ENCODE data around the gene HSF2.

DNA sequence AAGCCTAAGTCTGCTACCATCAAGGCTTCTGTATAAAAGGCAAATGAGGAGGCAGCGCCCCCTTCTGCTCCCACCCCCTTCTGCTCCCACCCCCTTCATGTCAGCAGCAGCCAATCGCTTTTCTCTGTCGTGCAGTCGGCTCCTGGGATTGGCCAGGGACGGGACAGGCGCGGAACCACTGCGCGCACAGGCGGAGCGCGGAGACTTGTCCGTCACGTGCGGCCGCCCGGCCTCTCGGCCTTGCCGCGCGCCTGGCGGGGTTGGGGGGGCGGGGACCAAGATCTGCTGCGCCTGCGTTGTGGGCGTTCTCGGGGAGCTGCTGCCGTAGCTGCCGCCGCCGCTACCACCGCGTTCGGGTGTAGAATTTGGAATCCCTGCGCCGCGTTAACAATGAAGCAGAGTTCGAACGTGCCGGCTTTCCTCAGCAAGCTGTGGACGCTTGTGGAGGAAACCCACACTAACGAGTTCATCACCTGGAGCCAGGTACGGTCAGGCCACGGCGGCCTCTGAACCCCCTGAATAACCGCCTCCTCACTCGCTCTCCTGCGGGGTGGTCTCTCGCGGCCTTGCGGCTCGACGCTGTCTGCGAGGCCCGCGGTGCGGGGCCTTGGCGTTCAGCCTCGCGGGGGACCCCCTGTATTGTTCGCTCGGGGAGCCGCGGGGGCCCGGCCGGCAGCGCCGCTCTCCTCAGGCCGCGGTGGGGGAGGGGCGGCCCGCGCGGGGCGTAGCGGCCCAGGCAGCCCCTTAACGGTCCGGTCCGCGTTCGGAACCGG, at the start of gene HSF2:
- TF ChIP-seq, protein P1, sequence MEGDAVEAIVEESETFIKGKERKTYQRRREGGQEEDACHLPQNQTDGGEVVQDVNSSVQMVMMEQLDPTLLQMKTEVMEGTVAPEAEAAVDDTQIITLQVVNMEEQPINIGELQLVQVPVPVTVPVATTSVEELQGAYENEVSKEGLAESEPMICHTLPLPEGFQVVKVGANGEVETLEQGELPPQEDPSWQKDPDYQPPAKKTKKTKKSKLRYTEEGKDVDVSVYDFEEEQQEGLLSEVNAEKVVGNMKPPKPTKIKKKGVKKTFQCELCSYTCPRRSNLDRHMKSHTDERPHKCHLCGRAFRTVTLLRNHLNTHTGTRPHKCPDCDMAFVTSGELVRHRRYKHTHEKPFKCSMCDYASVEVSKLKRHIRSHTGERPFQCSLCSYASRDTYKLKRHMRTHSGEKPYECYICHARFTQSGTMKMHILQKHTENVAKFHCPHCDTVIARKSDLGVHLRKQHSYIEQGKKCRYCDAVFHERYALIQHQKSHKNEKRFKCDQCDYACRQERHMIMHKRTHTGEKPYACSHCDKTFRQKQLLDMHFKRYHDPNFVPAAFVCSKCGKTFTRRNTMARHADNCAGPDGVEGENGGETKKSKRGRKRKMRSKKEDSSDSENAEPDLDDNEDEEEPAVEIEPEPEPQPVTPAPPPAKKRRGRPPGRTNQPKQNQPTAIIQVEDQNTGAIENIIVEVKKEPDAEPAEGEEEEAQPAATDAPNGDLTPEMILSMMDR (IDR thresholded peaks at IDR 0.05; ENCODE audit: poor library complexity, severe bottlenecking) = peak; percentile 62
- no peak for TF ChIP-seq EZH2 (IDR thresholded peaks at IDR 0.05; ENCODE audit: borderline replicate concordance, insufficient read depth, low read length, poor library complexity, severe bottlenecking)
- peak; percentile 57 for TF ChIP-seq RAD21 (conservative IDR thresholded peaks at IDR 0.05)
- TF ChIP-seq, protein P2, sequence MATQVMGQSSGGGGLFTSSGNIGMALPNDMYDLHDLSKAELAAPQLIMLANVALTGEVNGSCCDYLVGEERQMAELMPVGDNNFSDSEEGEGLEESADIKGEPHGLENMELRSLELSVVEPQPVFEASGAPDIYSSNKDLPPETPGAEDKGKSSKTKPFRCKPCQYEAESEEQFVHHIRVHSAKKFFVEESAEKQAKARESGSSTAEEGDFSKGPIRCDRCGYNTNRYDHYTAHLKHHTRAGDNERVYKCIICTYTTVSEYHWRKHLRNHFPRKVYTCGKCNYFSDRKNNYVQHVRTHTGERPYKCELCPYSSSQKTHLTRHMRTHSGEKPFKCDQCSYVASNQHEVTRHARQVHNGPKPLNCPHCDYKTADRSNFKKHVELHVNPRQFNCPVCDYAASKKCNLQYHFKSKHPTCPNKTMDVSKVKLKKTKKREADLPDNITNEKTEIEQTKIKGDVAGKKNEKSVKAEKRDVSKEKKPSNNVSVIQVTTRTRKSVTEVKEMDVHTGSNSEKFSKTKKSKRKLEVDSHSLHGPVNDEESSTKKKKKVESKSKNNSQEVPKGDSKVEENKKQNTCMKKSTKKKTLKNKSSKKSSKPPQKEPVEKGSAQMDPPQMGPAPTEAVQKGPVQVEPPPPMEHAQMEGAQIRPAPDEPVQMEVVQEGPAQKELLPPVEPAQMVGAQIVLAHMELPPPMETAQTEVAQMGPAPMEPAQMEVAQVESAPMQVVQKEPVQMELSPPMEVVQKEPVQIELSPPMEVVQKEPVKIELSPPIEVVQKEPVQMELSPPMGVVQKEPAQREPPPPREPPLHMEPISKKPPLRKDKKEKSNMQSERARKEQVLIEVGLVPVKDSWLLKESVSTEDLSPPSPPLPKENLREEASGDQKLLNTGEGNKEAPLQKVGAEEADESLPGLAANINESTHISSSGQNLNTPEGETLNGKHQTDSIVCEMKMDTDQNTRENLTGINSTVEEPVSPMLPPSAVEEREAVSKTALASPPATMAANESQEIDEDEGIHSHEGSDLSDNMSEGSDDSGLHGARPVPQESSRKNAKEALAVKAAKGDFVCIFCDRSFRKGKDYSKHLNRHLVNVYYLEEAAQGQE (IDR thresholded peaks at IDR 0.05; ENCODE audit: borderline replicate concordance) = no peak
- TF ChIP-seq EP300 (conservative IDR thresholded peaks at IDR 0.05; ENCODE audit: poor library complexity, severe bottlenecking) = peak; percentile 32
- peak; percentile 97 for TF ChIP-seq POLR2AphosphoS5 (IDR thresholded peaks at IDR 0.05)
- TF ChIP-seq SMC3 (conservative IDR thresholded peaks at IDR 0.05; ENCODE audit: poor library complexity) = peak; percentile 5

Measured in neural cell (in vitro differentiated cells).